ENCODE data around the gene VIPR2. TPM values are rescaled to one million over a fixed set of nuclear protein-coding genes. Genes with fewer than 3 reads are reported as not detected.

The VIPR2 gene
- total and polyA plus RNA-seq, 8 donors, result 3.7 to 13.7 (median 10.6) TPM

DNA sequence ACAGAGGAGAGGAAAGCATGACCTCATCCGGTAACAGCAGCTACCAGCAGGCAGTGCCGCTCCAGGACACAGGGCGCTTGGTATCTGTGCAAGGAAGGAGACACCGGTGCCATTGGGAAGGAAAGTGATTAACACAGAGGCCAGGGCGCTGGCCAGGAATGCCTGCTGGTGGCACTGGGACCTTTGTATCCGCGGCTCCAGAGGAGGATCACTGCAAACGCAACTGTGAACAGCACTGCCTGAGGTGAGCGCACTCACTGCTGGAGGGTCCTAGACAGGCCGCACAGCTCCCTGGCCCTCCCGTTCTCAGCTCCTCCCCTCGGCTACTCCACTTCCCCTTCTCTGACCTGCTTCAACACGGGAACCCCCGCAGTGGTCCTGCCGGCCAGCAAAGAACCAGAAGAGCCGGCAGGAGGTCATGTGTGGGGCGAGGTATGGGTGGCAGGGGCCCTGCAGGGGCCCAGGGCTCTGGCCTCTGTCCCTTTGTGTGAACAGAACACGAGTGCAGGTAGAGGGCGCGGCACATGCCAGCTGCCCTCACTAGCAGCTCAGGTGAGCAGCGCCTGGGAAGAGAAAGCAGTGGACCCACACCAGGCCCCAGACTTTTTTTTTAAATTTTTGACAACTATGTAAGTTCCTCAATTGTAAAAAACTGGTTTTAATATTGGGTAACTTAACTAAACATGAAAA lies 107.6 kb downstream of the VIPR2 start:
- H3K27me3 ChIP-seq, result no peaks in the 10 kb centered on the region
- FAIRE-seq, result no peak
- WGBS, 2 donors, result 76 to 79% methylated on average over 21 of the region's 21 CpGs
- H3K4me1 ChIP-seq, result no peaks in the 10 kb centered on the region
- ATAC-seq, result no peak
- DNase-seq, result peak in 2 of 6 donors; percentile 35 to 40
- H3K4me3 ChIP-seq, result no peak overlapping the region
- no peaks in the 10 kb centered on the region for H3K9me3 ChIP-seq
- no peak overlapping the region for H3K27ac ChIP-seq
- TF ChIP-seq, protein P1, sequence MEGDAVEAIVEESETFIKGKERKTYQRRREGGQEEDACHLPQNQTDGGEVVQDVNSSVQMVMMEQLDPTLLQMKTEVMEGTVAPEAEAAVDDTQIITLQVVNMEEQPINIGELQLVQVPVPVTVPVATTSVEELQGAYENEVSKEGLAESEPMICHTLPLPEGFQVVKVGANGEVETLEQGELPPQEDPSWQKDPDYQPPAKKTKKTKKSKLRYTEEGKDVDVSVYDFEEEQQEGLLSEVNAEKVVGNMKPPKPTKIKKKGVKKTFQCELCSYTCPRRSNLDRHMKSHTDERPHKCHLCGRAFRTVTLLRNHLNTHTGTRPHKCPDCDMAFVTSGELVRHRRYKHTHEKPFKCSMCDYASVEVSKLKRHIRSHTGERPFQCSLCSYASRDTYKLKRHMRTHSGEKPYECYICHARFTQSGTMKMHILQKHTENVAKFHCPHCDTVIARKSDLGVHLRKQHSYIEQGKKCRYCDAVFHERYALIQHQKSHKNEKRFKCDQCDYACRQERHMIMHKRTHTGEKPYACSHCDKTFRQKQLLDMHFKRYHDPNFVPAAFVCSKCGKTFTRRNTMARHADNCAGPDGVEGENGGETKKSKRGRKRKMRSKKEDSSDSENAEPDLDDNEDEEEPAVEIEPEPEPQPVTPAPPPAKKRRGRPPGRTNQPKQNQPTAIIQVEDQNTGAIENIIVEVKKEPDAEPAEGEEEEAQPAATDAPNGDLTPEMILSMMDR (IDR thresholded peaks at IDR 0.05), result no peak
- H3K36me3 ChIP-seq, result no peaks in the 10 kb centered on the region
- intact Hi-C loops (cut with DNase I), result no loop called here

DNA sequence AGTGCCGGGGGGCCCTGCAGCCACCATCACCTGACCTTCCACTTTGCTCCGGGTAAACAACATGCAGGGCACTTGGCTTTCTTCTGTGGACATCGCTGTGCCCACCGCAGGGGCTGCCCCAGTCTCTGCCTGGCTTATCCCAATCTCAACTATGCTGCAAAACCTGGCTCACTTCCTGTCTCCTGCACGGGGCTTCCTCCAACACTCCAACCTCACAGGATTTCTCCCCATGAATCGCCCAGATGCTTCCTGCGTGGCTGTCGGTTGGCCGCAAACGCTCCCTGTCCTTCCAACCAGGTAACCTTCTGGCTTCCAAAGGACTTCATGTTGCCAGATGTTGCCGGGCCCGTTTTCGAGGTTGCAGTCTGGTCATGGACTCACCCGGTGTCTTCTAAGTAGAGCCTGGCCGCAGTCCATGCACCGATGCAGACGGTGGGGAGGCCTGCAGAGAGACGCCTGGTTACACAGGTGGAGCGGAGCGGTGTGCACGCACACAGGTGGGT lies 109.0 kb downstream of the VIPR2 start:
- Histone ChIP-seq H3K36me3 (no peaks in the 10 kb centered on the region), H3K27me3 (no peaks in the 10 kb centered on the region), H3K9me3 (no peaks in the 10 kb centered on the region), H3K4me1 (no peaks in the 10 kb centered on the region), H3K4me3 (no peak overlapping the region), H3K27ac (no peak overlapping the region)
- intact Hi-C loops (cut with DNase I), result no loop called here
- TF ChIP-seq, protein P1 (IDR thresholded peaks at IDR 0.05), result no peak
- DNase-seq (peak in 2 of 6 donors; percentile 52 to 55), FAIRE-seq (no peak), ATAC-seq (no peak)
- 90 to 92% methylated on average over 21 of the region's 21 CpGs for WGBS, 2 donors

DNA sequence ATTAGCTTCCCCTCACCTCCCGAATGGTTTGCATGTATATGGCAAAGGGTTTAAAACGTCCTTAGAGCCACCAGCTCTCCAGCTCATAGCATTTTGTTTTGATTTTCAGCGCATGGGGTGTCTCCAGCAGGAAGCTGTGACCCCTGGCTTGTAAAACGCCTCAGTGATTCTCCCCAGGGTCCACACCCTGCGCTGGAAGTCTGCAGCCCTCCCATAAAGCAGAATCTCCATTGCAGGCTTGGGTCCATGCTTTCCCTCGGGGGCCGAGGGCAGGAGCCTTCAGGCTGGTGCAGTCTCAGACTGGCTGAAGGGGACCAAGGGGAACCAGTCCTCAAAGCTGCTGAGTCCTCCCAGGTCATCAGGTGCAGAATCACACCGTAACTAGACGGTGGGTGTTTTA lies 109.7 kb downstream of the VIPR2 start:
- Histone ChIP-seq H3K9me3 (no peaks in the 10 kb centered on the region), H3K27ac (no peak overlapping the region), H3K4me3 (no peak overlapping the region), H3K36me3 (no peaks in the 10 kb centered on the region), H3K27me3 (no peaks in the 10 kb centered on the region), H3K4me1 (no peaks in the 10 kb centered on the region)
- FAIRE-seq (no peak), DNase-seq (peak in 2 of 6 donors; percentile 10 to 35), ATAC-seq (no peak)
- WGBS, 2 donors, result 87 to 88% methylated on average over 9 of the region's 9 CpGs
- TF ChIP-seq, protein P1 (IDR thresholded peaks at IDR 0.05), result no peak
- intact Hi-C loops (cut with DNase I), result no loop called here

DNA sequence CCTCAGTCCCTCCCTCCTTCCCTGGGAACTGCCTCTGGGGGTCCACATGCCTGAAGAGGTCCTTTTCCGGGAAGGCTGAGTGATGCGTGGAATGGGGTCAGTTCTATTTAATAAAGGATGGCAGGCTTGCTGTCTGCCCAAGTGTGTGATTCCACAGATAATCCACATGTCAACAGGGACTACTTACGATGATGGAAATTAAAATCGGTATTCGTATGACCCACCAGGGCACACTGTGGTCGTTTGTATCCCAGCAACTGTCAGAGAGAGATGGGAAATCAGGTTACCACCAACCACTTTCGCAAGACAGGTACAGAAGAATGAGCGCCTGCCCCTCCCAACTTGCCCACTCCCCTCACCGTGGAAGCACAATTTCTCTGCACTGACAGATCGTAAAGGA lies 110.3 kb downstream of the VIPR2 start:
- Histone ChIP-seq H3K9me3 (no peaks in the 10 kb centered on the region), H3K36me3 (no peaks in the 10 kb centered on the region), H3K4me3 (no peak overlapping the region), H3K4me1 (no peaks in the 10 kb centered on the region), H3K27me3 (no peaks in the 10 kb centered on the region), H3K27ac (no peak overlapping the region)
- FAIRE-seq (no peak), DNase-seq (peak in 1 of 6 donors; percentile 14), ATAC-seq (no peak)
- TF ChIP-seq, protein P1 (IDR thresholded peaks at IDR 0.05), result no peak
- 79 to 82% methylated on average over 10 of the region's 10 CpGs for WGBS, 2 donors
- intact Hi-C loops (cut with DNase I), result no loop called here

DNA sequence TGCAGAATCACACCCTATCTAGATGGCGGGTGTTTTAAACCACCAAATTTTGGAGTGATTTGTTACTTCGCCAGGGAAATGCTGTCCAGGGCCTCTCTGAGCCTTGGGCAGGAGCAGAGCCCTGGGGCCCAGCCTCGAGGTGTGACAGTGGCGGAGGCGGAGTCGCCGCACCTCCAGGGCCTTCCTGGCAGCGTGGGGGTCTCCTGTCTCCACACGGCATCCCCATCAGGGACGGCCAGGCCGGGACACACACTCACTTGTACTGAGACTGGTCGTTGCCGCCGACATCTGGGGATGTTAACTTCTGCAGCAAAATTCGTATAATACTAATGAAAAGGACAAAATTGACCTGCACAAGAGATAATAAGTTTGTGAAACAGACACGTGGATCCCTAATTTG lies 110.7 kb downstream of the VIPR2 start:
- Histone ChIP-seq H3K4me3 (no peak overlapping the region), H3K9me3 (no peaks in the 10 kb centered on the region), H3K36me3 (no peaks in the 10 kb centered on the region), H3K27me3 (no peaks in the 10 kb centered on the region), H3K27ac (no peak overlapping the region), H3K4me1 (no peaks in the 10 kb centered on the region)
- intact Hi-C loops (cut with DNase I), result no loop called here
- ATAC-seq, result no peak
- peak in 2 of 6 donors; percentile 48 to 56 for DNase-seq
- 89% methylated on average over 16 of the region's 16 CpGs for WGBS, 2 donors
- TF ChIP-seq, protein P1 (IDR thresholded peaks at IDR 0.05), result no peak
- no peak for FAIRE-seq
